K562 (cell line): ENCODE data around the gene CD19. TPM values are rescaled to one million over a fixed set of nuclear protein-coding genes. Genes with fewer than 3 reads are reported as not detected.

Experiments used
- BCOR ChIP-seq: fragments of 450-650 bp; IDR thresholded peaks from 2 replicates; pipeline ENCODE4 v1.6.1; 2016
- ELF2 ChIP-seq: fragments of 250-450 bp; sonication (Bioruptor Pico); IDR thresholded peaks from 2 replicates; pipeline ENCODE4 v1.5.0; 2021; ENCODE audit warnings: mild to moderate bottlenecking
- GABPA ChIP-seq: fragments of 200-800 bp; sonication (Bioruptor generic); conservative IDR thresholded peaks from 2 replicates; pipeline ENCODE4 v1.6.1; 2016; ENCODE audit warnings: low read depth, missing genetic modification characterization, missing compliant biosample characterization
- GABPB1 ChIP-seq: sonication (generic); formaldehyde crosslinking; IDR thresholded peaks from 2 replicates; pipeline ENCODE4 v1.8.0; 2022; ENCODE audit warnings: mild to moderate bottlenecking, missing genetic modification reagents
- LARP7 ChIP-seq: fragments of 450-650 bp; IDR thresholded peaks from 2 replicates; pipeline ENCODE4 v1.6.1; 2016
- MCM7 ChIP-seq, 2 experiments: fragments of 450-650 bp; IDR thresholded peaks; 2 replicates each; pipeline ENCODE4 v1.6.1; 2016 to 2018
- MIER1 ChIP-seq: fragments of 450-650 bp; IDR thresholded peaks from 2 replicates; pipeline ENCODE4 v1.6.1; 2016; ENCODE audit warnings: antibody characterized with exemption, mild to moderate bottlenecking, low read depth
- NFATC3 ChIP-seq: fragments of 450-650 bp; IDR thresholded peaks from 2 replicates; pipeline ENCODE4 v1.6.1; 2017; ENCODE audit warnings: mild to moderate bottlenecking
- PHF21A ChIP-seq: fragments of 450-650 bp; IDR thresholded peaks from 2 replicates; pipeline ENCODE4 v1.6.1; 2017; ENCODE audit warnings: low read depth, borderline replicate concordance
- TCFL5 ChIP-seq: fragments of 250-450 bp; sonication (Bioruptor Pico); conservative IDR thresholded peaks from 2 replicates; pipeline ENCODE4 v1.6.1; 2021; ENCODE audit warnings: mild to moderate bottlenecking, moderate library complexity, matching md5 sums
- polyA plus RNA-seq, 8 experiments: library from polyadenylated mRNA; depleted of rRNA in 4 of 8; stranded (reverse) in 5 of 8; unstranded in 3 of 8; fragments of >200 nt; fragmentation: Nextera tagmentation in 2 of 8; fragmentation: Illumina TruSeq in 1 of 8; extraction: Ambion mirVana in 2 of 8; extraction: Trizol in 1 of 8; gene quantifications; 2 replicates each; pipeline versions ENCODE4 v1.2.1 to v1.2.3, GENCODE V29; 2011 to 2014; ENCODE audit warnings: inconsistent platforms in 1 of 8, missing spikeins in 1 of 8
- total RNA-seq, 7 experiments: library from RNA; depleted of rRNA in 6 of 7; stranded (reverse); fragments of >200 nt in 6 of 7; fragmentation: Illumina TruSeq in 2 of 7; extraction: Trizol in 2 of 7; gene quantifications; 2 replicates each; pipeline versions ENCODE4 v1.2.1 to v1.2.3, GENCODE V29; 2011 to 2021; ENCODE audit warnings: low replicate concordance in 1 of 7
- TF ChIP-seq, protein P1 (sequence below): IDR thresholded peaks from 2 replicates; pipeline ENCODE4 v1.6.1; 2011; ENCODE audit warnings: borderline replicate concordance, low read depth, mild to moderate bottlenecking, moderate library complexity, low read length; ENCODE audit not compliant: insufficient read depth, poor library complexity, severe bottlenecking
- TF ChIP-seq, protein P2 (sequence below): sonication (generic); formaldehyde crosslinking; IDR thresholded peaks from 2 replicates; pipeline ENCODE4 v1.8.1; 2023; ENCODE audit warnings: mild to moderate bottlenecking, missing genetic modification reagents
- TF ChIP-seq, protein P3 (sequence below): fragments of 450-650 bp; conservative IDR thresholded peaks from 2 replicates; pipeline ENCODE4 v1.6.1; 2016; ENCODE audit warnings: missing genetic modification characterization, low read depth, mild to moderate bottlenecking, control low read depth, missing compliant biosample characterization
- TF ChIP-seq, protein P4 (sequence below), 2 experiments: fragments of 450-650 bp in 1 of 2; IDR thresholded peaks; 2 replicates each; pipeline ENCODE4 v1.6.1; 2011 to 2017; ENCODE audit warnings: low read depth in 2 of 2, antibody characterized with exemption in 1 of 2, borderline replicate concordance in 1 of 2, low read length in 1 of 2, mild to moderate bottlenecking in 1 of 2, mixed read lengths in 1 of 2; ENCODE audit not compliant: control insufficient read depth in 1 of 2
- TF ChIP-seq, protein P5 (sequence below): fragments of 250-450 bp; sonication (Bioruptor Pico); IDR thresholded peaks from 2 replicates; pipeline ENCODE4 v1.4.0; 2020

CD19 gene
- total and polyA plus RNA-seq, 9 of the 15 experiments (the other 6 are each of a cell fraction or from before 2014, with no cell fraction given), result 0.27 to 3.7 (median 2.0) TPM; not detected in 1

DNA sequence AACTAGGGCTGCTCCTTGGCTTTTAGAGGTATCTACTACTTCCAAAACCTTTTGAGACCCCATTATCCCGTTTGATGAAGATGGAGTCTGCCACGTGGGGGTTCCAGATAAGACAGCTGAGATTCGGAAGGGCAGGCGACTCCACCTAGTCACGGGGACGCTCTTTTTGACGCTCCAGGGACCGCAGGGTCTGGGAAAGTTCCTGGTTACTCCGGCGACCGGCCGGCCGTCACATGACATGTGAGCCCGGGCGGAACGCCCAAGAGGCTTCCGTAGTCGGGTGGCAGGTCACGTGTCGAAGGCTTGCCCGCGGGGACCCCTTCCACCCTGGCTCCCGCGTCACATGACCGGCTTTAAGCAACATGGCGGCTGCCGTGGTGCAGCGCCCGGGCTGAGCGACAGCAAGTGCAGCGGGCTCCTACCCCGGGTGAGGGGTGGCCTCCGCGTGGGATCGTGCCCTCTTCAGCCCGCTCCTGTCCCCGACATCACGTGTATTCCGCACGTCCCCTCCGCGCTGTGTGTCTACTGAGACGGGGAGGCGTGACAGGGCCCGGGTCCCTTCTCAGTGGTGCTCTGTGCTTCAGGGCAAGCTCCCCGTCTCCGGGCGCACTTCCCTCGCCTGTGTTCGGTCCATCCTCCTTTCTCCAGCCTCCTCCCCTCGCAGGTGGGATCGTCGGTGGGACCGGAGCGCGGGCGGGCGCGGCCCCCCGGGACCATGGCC lies 42.8 kb downstream of the CD19 start, which contains the start of gene SPNS1 (continued):
- TF ChIP-seq, protein P1, sequence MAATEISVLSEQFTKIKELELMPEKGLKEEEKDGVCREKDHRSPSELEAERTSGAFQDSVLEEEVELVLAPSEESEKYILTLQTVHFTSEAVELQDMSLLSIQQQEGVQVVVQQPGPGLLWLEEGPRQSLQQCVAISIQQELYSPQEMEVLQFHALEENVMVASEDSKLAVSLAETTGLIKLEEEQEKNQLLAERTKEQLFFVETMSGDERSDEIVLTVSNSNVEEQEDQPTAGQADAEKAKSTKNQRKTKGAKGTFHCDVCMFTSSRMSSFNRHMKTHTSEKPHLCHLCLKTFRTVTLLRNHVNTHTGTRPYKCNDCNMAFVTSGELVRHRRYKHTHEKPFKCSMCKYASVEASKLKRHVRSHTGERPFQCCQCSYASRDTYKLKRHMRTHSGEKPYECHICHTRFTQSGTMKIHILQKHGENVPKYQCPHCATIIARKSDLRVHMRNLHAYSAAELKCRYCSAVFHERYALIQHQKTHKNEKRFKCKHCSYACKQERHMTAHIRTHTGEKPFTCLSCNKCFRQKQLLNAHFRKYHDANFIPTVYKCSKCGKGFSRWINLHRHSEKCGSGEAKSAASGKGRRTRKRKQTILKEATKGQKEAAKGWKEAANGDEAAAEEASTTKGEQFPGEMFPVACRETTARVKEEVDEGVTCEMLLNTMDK, result no peak
- TF ChIP-seq, protein P2, sequence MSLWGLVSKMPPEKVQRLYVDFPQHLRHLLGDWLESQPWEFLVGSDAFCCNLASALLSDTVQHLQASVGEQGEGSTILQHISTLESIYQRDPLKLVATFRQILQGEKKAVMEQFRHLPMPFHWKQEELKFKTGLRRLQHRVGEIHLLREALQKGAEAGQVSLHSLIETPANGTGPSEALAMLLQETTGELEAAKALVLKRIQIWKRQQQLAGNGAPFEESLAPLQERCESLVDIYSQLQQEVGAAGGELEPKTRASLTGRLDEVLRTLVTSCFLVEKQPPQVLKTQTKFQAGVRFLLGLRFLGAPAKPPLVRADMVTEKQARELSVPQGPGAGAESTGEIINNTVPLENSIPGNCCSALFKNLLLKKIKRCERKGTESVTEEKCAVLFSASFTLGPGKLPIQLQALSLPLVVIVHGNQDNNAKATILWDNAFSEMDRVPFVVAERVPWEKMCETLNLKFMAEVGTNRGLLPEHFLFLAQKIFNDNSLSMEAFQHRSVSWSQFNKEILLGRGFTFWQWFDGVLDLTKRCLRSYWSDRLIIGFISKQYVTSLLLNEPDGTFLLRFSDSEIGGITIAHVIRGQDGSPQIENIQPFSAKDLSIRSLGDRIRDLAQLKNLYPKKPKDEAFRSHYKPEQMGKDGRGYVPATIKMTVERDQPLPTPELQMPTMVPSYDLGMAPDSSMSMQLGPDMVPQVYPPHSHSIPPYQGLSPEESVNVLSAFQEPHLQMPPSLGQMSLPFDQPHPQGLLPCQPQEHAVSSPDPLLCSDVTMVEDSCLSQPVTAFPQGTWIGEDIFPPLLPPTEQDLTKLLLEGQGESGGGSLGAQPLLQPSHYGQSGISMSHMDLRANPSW (CRISPR knock-in tag), result no peak
- TF ChIP-seq, protein P3, sequence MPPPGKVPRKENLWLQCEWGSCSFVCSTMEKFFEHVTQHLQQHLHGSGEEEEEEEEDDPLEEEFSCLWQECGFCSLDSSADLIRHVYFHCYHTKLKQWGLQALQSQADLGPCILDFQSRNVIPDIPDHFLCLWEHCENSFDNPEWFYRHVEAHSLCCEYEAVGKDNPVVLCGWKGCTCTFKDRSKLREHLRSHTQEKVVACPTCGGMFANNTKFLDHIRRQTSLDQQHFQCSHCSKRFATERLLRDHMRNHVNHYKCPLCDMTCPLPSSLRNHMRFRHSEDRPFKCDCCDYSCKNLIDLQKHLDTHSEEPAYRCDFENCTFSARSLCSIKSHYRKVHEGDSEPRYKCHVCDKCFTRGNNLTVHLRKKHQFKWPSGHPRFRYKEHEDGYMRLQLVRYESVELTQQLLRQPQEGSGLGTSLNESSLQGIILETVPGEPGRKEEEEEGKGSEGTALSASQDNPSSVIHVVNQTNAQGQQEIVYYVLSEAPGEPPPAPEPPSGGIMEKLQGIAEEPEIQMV (tag), result no peak
- TF ChIP-seq BCOR (0 out of 2 replicates have a peak, but pooled peaks have one; percentile 9), NFATC3 (no peak), PHF21A (0 out of 2 replicates have a peak, but pooled peaks have one; percentile 69), TCFL5 (CRISPR knock-in tag) (0 out of 2 replicates have a peak, but pooled peaks have one; percentile 24), MCM7 (IDR thresholded peaks at IDR 0.05) (no peak), GABPB1 (peak; percentile 68; the same call in 1 of the 2 replicates), LARP7 (no peak), MIER1 (no peak), GABPA (tag) (peak; percentile 65), ELF2 (CRISPR knock-in tag) (no peak)
- TF ChIP-seq, protein P4, sequence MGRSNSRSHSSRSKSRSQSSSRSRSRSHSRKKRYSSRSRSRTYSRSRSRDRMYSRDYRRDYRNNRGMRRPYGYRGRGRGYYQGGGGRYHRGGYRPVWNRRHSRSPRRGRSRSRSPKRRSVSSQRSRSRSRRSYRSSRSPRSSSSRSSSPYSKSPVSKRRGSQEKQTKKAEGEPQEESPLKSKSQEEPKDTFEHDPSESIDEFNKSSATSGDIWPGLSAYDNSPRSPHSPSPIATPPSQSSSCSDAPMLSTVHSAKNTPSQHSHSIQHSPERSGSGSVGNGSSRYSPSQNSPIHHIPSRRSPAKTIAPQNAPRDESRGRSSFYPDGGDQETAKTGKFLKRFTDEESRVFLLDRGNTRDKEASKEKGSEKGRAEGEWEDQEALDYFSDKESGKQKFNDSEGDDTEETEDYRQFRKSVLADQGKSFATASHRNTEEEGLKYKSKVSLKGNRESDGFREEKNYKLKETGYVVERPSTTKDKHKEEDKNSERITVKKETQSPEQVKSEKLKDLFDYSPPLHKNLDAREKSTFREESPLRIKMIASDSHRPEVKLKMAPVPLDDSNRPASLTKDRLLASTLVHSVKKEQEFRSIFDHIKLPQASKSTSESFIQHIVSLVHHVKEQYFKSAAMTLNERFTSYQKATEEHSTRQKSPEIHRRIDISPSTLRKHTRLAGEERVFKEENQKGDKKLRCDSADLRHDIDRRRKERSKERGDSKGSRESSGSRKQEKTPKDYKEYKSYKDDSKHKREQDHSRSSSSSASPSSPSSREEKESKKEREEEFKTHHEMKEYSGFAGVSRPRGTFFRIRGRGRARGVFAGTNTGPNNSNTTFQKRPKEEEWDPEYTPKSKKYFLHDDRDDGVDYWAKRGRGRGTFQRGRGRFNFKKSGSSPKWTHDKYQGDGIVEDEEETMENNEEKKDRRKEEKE (IDR thresholded peaks at IDR 0.05; ENCODE audit: borderline replicate concordance in 1 of 2, control insufficient read depth in 1 of 2, low read depth in 2 of 2, low read length in 1 of 2), result no peak
- TF ChIP-seq, protein P5, sequence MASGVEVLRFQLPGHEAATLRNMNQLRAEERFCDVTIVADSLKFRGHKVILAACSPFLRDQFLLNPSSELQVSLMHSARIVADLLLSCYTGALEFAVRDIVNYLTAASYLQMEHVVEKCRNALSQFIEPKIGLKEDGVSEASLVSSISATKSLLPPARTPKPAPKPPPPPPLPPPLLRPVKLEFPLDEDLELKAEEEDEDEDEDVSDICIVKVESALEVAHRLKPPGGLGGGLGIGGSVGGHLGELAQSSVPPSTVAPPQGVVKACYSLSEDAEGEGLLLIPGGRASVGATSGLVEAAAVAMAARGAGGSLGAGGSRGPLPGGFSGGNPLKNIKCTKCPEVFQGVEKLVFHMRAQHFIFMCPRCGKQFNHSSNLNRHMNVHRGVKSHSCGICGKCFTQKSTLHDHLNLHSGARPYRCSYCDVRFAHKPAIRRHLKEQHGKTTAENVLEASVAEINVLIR, result peak; percentile 33; the same call in 1 of the 2 replicates
